Thyroid gland (tissue), 4 donors: Measurements from ENCODE around the gene MTIF2.

Source experiments
- POLR2A ChIP-seq, 2 donors: fragments of 450-650 bp; IDR thresholded peaks; one replicate each; pipeline ENCODE4 v1.6.1; 2017; ENCODE audit warnings: antibody characterized with exemption in 2 of 2, mild to moderate bottlenecking in 2 of 2, moderate library complexity in 1 of 2
- TF ChIP-seq, protein P1 (sequence below), 6 experiments: fragments of 200-600 bp in 3 of 6; fragments of 450-650 bp in 3 of 6; sonication (generic) in 3 of 6; IDR thresholded peaks; one replicate each; pipeline ENCODE4 v1.5.1; 2016 to 2019; ENCODE audit warnings: antibody characterized with exemption in 6 of 6, mild to moderate bottlenecking in 2 of 6, inconsistent platforms in 1 of 6, moderate library complexity in 1 of 6

DNA sequence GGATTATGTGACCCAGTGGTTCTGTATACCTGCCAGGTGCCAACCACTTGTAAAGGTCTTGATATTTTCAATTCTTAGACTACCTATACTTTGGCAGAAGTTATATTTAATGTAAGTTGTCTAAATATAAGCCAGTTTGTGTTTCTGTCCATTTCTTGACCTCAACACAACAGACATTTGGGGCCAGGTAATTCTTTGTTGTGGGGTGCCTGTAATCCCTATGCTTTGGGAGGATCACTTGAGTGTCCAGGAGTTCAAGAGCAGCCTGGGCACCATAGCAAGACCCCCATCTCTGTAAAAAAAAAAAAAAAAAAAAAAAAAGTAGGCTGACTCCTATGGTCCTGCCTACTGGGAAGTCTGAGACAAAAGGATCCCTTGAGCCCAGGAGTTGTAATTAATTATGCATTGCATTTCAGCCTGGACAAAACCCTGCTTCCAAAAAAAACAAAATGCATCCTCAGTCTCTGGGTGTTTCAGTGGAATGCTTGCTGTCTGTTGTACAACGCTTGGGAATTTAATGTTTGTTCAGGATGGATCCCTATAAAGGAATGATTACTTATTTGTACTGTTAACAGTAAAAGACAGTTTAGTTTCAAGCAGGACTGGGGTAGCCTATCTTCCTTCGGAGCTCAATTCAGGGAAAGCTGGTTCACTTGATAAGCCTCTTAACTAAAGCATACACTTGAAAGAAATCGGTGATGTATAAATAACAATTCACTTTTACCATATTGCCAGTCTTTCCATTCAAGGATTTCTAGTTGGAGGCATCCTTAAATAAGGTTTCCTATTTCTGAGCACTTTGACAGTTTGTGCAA lies 33.1 kb downstream of the MTIF2 start:
- TF ChIP-seq, protein P1, sequence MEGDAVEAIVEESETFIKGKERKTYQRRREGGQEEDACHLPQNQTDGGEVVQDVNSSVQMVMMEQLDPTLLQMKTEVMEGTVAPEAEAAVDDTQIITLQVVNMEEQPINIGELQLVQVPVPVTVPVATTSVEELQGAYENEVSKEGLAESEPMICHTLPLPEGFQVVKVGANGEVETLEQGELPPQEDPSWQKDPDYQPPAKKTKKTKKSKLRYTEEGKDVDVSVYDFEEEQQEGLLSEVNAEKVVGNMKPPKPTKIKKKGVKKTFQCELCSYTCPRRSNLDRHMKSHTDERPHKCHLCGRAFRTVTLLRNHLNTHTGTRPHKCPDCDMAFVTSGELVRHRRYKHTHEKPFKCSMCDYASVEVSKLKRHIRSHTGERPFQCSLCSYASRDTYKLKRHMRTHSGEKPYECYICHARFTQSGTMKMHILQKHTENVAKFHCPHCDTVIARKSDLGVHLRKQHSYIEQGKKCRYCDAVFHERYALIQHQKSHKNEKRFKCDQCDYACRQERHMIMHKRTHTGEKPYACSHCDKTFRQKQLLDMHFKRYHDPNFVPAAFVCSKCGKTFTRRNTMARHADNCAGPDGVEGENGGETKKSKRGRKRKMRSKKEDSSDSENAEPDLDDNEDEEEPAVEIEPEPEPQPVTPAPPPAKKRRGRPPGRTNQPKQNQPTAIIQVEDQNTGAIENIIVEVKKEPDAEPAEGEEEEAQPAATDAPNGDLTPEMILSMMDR (IDR thresholded peaks at IDR 0.05): no peak
- no peak for TF ChIP-seq POLR2A (IDR thresholded peaks at IDR 0.05)
